Heart left ventricle (tissue), 16 donors: Measurements from ENCODE around the gene JCHAIN. TPM values are rescaled to one million over a fixed set of nuclear protein-coding genes. Genes with fewer than 3 reads are reported as not detected.

Source experiments
- ATAC-seq, 4 donors: fragments of 200-7000 bp; cut with Tn5 transposase; one replicate each; pipeline ENCODE4 v1.9.1; 2020 to 2022; ENCODE audit warnings: moderate library complexity in 4 of 4, mild to moderate bottlenecking in 3 of 4, moderate number of reproducible peaks in 1 of 4
- DNase-seq, 5 donors: peaks; one replicate each; pipeline ENCODE4 v3.0.0-alpha.2; 2020
- H3K27ac ChIP-seq, 12 donors: fragments of 200-600 bp; sonication (generic) in 4 of 12; one replicate each; pipeline versions ENCODE4 v1.5.0 to v1.8.0; 2016 to 2022; ENCODE audit warnings: mild to moderate bottlenecking in 2 of 12
- H3K27me3 ChIP-seq, 9 donors: fragments of 200-600 bp; sonication (generic) in 2 of 9; one replicate each; pipeline versions ENCODE4 v1.5.1 to v1.8.0; 2016 to 2022; ENCODE audit warnings: mild to moderate bottlenecking in 3 of 9
- H3K36me3 ChIP-seq, 9 donors: fragments of 200-600 bp; sonication (generic) in 2 of 9; one replicate each; pipeline versions ENCODE4 v1.5.0 to v1.8.0; 2018 to 2022; ENCODE audit warnings: mild to moderate bottlenecking in 2 of 9
- H3K4me1 ChIP-seq, 12 donors: fragments of 200-600 bp; sonication (generic) in 4 of 12; one replicate each; pipeline versions ENCODE4 v1.5.0 to v1.8.0; 2016 to 2022; ENCODE audit warnings: mild to moderate bottlenecking in 3 of 12
- H3K4me3 ChIP-seq, 12 donors: fragments of 200-600 bp; sonication (generic) in 4 of 12; one replicate each; pipeline versions ENCODE4 v1.5.0 to v1.8.0; 2017 to 2022; ENCODE audit warnings: mild to moderate bottlenecking in 9 of 12, moderate library complexity in 4 of 12
- H3K9me3 ChIP-seq, 12 donors: fragments of 200-600 bp; sonication (generic) in 4 of 12; one replicate each; pipeline versions ENCODE4 v1.5.0 to v1.8.0; 2016 to 2022; ENCODE audit warnings: mild to moderate bottlenecking in 1 of 12
- POLR2A ChIP-seq, 2 donors: fragments of 450-650 bp; IDR thresholded peaks; one replicate each; pipeline ENCODE4 v1.6.1; 2017; ENCODE audit warnings: antibody characterized with exemption in 2 of 2, mild to moderate bottlenecking in 2 of 2, moderate library complexity in 2 of 2
- WGBS, 4 donors: extraction: QIAGEN DNeasy Blood & Tissue Kit in 2 of 4; methylation state at CpG; one replicate each; pipeline versions ENCODE4 v1.1.5 to v1.1.7; 2013 to 2018; 5-methylcytosine and 5-hydroxymethylcytosine counted together
- intact Hi-C, 10 donors: fragments of 100-400 bp; cut with DNase I; formaldehyde crosslinking; loops; one replicate each; pipeline versions ENCODE4 v1.11.1 to v1.14.2; 2022
- polyA plus RNA-seq, 2 donors: library from polyadenylated mRNA; stranded (reverse); fragments of 200-250 nt; gene quantifications; one replicate each; pipeline ENCODE4 v1.2.3, GENCODE V29; 2013
- total RNA-seq, 9 donors: library from RNA; depleted of rRNA in 2 of 9; stranded (reverse); fragments of >200 nt in 2 of 9; fragmentation: NEBNext Ultra II Directional in 3 of 9; extraction: Animal tissue kit (Norgen Biotek cat#: 25700) in 3 of 9; gene quantifications; one replicate each; pipeline versions ENCODE4 v1.1.0 to v1.2.4, GENCODE V29; 2016 to 2023
- TF ChIP-seq, protein P1 (sequence below), 12 donors: fragments of 200-600 bp; sonication (generic) in 4 of 12; IDR thresholded peaks; one replicate each; pipeline versions ENCODE4 v1.5.0 to v1.8.0; 2018 to 2022; ENCODE audit warnings: antibody characterized with exemption in 12 of 12, mild to moderate bottlenecking in 5 of 12
- donor health status: ischemic (EF 13 %, LVEDD 7.1; RV severe dilation, severe dysfunction).
- donor health status: healthy with polysubstance abuse.
- donor health status: DM: no; HTN: yes; CAD: no.
- donor health status: DM: no; HTN: no; CAD: no.
- donor health status: ischemic (EF 25% LVEDD 6.9; RV normal size, moderate dysfunction).
- donor health status: ischemic (EF 25% LVEDD 5.7; RV mildly dilated, moderate dysfunction).
- donor health status: healthy.
- donor health status: DM: yes; HTN: yes; CAD: no.
- donor health status: ischemic (EF 35%, LVEDD 5.7; RV mildly dilated, moderate dysfunction).
- donor health status: nonischemic (EF 11% LVEDD 7.7; RV severe dilation, severe dysfunction).
- donor health status: DM: yes; HTN: yes; CAD: no.
- donor health status: PGD.
- donor health status: ischemic (EF 29% LVEDD 5.4; RV normal size, mild dysfunction).
- donor health status: nonischemic (EF 23%, LVEDD 6.1; RV moderate dilation, normal function).

JCHAIN gene
- total and polyA plus RNA-seq, 11 donors: 0.19 to 40.0 (median 4.8) TPM; not detected in 2

DNA sequence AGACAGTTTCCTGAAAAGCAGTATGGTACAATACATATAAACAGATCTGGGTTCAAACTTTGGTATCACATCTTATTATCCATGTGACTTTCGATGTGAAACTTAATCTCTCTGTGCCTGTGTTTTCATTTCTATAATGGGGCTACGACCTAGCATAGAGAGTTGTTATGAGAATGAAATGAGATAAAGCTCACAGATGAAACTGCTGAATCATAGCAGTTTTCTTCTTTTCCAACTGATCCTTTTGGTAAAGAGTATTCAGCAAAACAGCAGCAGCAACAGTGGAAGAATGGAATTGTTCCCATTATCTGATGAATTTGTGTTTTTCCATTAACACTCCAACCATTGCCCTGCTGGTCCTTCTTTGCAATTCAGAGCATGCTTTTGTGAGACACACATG is 58.0 kb downstream of the JCHAIN start:
- DNase-seq (no peak), ATAC-seq (no peak)
- Histone ChIP-seq H3K36me3 (no peaks in the 10 kb centered on the region), H3K4me1 (peaks cover 0 to 3% (median 0%) of the 10 kb centered on the region in 12 donors), H3K9me3 (no peaks in the 10 kb centered on the region), H3K4me3 (no peak overlapping the region), H3K27ac (no peak overlapping the region), H3K27me3 (no peaks in the 10 kb centered on the region)
- 61 to 72% (median 68%) methylated on average over 2 of the region's 2 CpGs for WGBS, 4 donors
- intact Hi-C loops: no loop called here
- TF ChIP-seq, protein P1, sequence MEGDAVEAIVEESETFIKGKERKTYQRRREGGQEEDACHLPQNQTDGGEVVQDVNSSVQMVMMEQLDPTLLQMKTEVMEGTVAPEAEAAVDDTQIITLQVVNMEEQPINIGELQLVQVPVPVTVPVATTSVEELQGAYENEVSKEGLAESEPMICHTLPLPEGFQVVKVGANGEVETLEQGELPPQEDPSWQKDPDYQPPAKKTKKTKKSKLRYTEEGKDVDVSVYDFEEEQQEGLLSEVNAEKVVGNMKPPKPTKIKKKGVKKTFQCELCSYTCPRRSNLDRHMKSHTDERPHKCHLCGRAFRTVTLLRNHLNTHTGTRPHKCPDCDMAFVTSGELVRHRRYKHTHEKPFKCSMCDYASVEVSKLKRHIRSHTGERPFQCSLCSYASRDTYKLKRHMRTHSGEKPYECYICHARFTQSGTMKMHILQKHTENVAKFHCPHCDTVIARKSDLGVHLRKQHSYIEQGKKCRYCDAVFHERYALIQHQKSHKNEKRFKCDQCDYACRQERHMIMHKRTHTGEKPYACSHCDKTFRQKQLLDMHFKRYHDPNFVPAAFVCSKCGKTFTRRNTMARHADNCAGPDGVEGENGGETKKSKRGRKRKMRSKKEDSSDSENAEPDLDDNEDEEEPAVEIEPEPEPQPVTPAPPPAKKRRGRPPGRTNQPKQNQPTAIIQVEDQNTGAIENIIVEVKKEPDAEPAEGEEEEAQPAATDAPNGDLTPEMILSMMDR (IDR thresholded peaks at IDR 0.05): no peak
- no peak for TF ChIP-seq POLR2A (IDR thresholded peaks at IDR 0.05)

DNA sequence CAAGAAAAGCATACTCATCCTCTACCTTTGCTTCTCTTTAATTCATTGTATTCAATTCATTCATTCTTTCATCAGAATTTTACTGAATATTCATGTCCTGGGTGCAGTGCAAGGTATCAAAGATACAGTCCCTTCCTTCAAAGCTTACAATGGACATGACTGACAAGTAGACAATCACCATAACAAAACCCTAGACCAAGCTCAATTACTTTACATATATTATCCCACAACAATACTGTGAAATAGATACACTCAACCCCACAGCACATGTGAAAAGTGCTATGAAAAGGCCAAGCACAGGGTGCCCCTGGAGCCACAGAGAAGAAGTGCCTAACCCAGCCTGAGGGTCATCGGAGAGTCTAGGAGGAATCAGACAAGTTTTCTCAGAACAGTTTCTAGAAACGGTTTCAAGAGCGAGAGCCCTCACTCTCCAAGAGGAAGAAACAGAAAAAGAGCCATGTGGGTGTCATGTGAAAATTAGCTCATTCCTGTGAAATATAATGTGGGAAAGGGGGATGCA is 58.9 kb downstream of the JCHAIN start:
- Histone ChIP-seq H3K4me1 (no peaks in the 10 kb centered on the region), H3K9me3 (no peaks in the 10 kb centered on the region), H3K27ac (no peak overlapping the region), H3K4me3 (no peak overlapping the region), H3K36me3 (no peaks in the 10 kb centered on the region), H3K27me3 (no peaks in the 10 kb centered on the region)
- TF ChIP-seq, protein P1 (IDR thresholded peaks at IDR 0.05): no peak
- TF ChIP-seq POLR2A (IDR thresholded peaks at IDR 0.05): no peak
- 78 to 85% (median 83%) methylated on average over 3 of the region's 3 CpGs for WGBS, 4 donors
- intact Hi-C loops: no loop called here
- ATAC-seq (no peak), DNase-seq (no peak)

DNA sequence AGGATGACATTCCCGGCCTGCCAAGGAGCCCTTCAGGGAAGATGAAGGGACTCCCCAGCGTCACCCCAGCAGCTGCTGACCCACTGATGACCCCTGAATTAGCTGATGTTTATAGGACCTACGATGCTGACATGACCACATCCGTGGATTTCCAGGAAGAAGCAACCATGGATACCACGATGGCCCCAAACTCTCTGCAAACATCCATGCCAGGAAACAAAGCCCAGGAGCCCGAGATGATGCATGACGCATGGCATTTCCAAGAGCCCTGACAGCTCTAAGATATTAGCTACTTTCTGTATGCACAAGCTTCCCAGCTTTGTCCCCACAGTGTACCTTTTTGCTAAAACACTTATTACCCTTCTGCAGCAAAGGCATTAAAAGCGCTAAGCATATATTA is 59.8 kb downstream of the JCHAIN start:
- TF ChIP-seq, protein P1 (IDR thresholded peaks at IDR 0.05): no peak
- TF ChIP-seq POLR2A (IDR thresholded peaks at IDR 0.05): no peak
- Histone ChIP-seq H3K36me3 (no peaks in the 10 kb centered on the region), H3K27me3 (no peaks in the 10 kb centered on the region), H3K27ac (no peak overlapping the region), H3K4me3 (no peak overlapping the region), H3K4me1 (no peaks in the 10 kb centered on the region), H3K9me3 (no peaks in the 10 kb centered on the region)
- 71 to 86% (median 74%) methylated on average over 7 to 8 of the region's 8 CpGs for WGBS, 4 donors
- ATAC-seq (no peak), DNase-seq (no peak)
- intact Hi-C loops: no loop called here

Other genes with a start within 250 kb of the JCHAIN start
- gene MUC7, start 194.3 kb downstream of the JCHAIN start, total RNA-seq: not detected
- not detected for gene MUC7, start 194.3 kb downstream of the JCHAIN start, polyA plus RNA-seq
- gene AMTN, start 147.9 kb downstream of the JCHAIN start, total RNA-seq: not detected
- gene AMTN, start 147.9 kb downstream of the JCHAIN start, polyA plus RNA-seq: not detected
- gene AMBN, start 74.3 kb downstream of the JCHAIN start, total RNA-seq: not detected
- gene AMBN, start 74.3 kb downstream of the JCHAIN start, polyA plus RNA-seq: not detected
- 10 to 100 TPM in 2 of 9 donors, 1 to 10 TPM in 7; 3.7 to 16.0 (median 9.4) TPM for gene ENAM, start 37.8 kb downstream of the JCHAIN start, total RNA-seq
- 1 to 10 TPM in 1 of 2 donors, under 1 TPM in 1; 0.98 to 1.3 TPM for gene ENAM, start 37.8 kb downstream of the JCHAIN start, polyA plus RNA-seq
- 10 to 100 TPM in 8 of 9 donors, 1 to 10 TPM in 1; 7.3 to 22.4 (median 17.4) TPM for gene UTP3, start 22.0 kb upstream of the JCHAIN start, total RNA-seq
- 10 to 100 TPM; 10.7 to 28.9 TPM for gene UTP3, start 22.0 kb upstream of the JCHAIN start, polyA plus RNA-seq
- 10 to 100 TPM; 14.6 to 33.0 (median 21.8) TPM for gene RUFY3, start 55.5 kb upstream of the JCHAIN start, total RNA-seq
- 10 to 100 TPM; 12.8 to 18.7 TPM for gene RUFY3, start 55.5 kb upstream of the JCHAIN start, polyA plus RNA-seq
- gene GRSF1, start 173.4 kb upstream of the JCHAIN start, total RNA-seq: 100 to 1,000 TPM in 1 of 9 donors, 10 to 100 TPM in 8; 70.7 to 114 (median 89.2) TPM
- gene GRSF1, start 173.4 kb upstream of the JCHAIN start, polyA plus RNA-seq: 10 to 100 TPM; 37.6 to 85.2 TPM
- 10 to 100 TPM; 11.1 to 22.9 (median 18.6) TPM for gene MOB1B, start 235.9 kb upstream of the JCHAIN start, total RNA-seq
- 1 to 10 TPM; 4.8 to 7.2 TPM for gene MOB1B, start 235.9 kb upstream of the JCHAIN start, polyA plus RNA-seq